ENCODE results near the gene PABPN1. TPM values are rescaled to one million over a fixed set of nuclear protein-coding genes. Genes with fewer than 3 reads are reported as not detected.

Gene PABPN1
- total RNA-seq, 1 donor from 2014 or later: 135 TPM

DNA sequence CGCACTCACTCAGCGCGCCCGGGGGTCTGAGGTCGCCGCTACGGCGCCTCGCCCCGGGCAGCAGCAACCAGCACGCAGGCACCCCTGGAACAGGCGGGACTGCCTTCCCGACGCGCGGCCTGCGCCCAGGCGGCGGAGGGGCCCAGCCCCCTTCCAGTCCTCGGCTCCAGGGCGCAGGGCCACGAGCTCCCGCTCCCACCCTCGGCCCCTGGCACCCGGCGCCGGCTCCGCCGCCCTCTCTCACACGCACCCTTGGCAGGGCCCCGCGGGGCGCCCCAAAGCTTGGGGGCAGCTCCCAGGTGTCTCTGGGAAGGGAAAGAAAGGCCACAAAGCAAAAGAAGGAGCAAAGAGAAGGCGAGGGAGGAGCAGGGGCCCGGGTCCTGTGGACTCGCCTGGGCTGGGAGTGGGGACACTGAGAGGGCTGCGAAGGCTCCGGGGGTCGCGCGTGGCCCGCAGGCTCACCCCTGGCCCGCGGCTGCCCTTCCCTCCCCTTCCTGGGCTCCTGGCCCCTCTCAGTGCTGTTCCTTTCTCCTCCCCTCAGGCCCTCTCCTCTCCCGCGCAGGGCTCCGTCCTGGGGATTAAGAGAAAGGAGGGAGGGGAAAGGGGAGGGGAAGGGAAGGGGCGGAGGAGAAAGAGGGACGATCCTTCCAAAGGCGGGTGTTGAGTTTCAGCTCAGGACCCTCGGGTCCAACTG is 44.6 kb downstream of the PABPN1 start:
- intact Hi-C loops (cut with DNase I): no loop called here

GRCh38 chr14:23366426-23366921 is 45.2 kb downstream of the PABPN1 start:
- intact Hi-C loops (cut with DNase I): no loop called here
- ATAC-seq (peak; percentile 70), DNase-seq (ENCODE audit: low spot score) (peak; percentile 89)

More for the DNA sequence above, 44.6 kb downstream of the PABPN1 start:
- ATAC-seq: peak; percentile 86
- peak; percentile 85 for DNase-seq (ENCODE audit: low spot score)

- intact Hi-C loops (cut with DNase I): no loop called here
- ATAC-seq (no peak), DNase-seq (ENCODE audit: low spot score) (no peak)
Observed at GRCh38 chr14:23370221-23370620, 49.0 kb downstream of the PABPN1 start.

DNA sequence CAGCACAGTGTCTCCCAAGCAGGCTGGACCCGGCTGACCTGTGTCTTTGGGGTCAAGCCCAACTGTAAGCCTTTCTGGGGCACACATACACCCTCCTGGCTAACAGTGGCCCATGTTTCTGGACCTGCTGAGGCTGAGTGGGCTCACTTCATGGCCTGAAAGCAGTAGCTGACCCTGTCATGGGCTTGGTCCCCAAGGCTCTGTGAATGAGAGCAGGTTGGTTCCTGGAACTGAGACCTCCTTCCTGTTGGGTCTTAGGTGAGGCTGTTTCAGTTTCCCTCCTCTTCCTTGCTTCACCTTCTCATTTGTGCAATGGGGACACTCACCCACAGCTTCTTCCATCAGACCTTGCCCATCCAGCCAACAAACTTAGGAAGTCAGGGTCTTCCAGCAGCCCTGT is 50.6 kb downstream of the PABPN1 start:
- DNase-seq (ENCODE audit: low spot score) (no peak), ATAC-seq (no peak)
- intact Hi-C loops (cut with DNase I): no loop called here

- intact Hi-C loops (cut with DNase I): no loop called here
- ATAC-seq (no peak), DNase-seq (ENCODE audit: low spot score) (no peak)
Observed at GRCh38 chr14:23372509-23372908, 51.3 kb downstream of the PABPN1 start, which contains the start of gene IL25. Gene IL25, plus strand, starts transcription at chr14:23372809.

GRCh38 chr14:23373041-23373440 is 51.8 kb downstream of the PABPN1 start:
- ATAC-seq (no peak), DNase-seq (ENCODE audit: low spot score) (no peak)
- intact Hi-C loops (cut with DNase I): no loop called here

Other genes with a start within 250 kb of the PABPN1 start
- 166 TPM for gene ACIN1, start 226.3 kb upstream of the PABPN1 start, total RNA-seq
- gene C14orf119, start 226.0 kb upstream of the PABPN1 start, total RNA-seq: 32.2 TPM
- not detected for gene CIROP, start 216.5 kb upstream of the PABPN1 start, total RNA-seq
- 0.31 TPM for gene CEBPE, start 202.2 kb upstream of the PABPN1 start, total RNA-seq
- gene SLC7A8, start 137.8 kb upstream of the PABPN1 start, total RNA-seq: 15.0 TPM
- gene RNF212B, start 83.5 kb upstream of the PABPN1 start, total RNA-seq: not detected
- gene HOMEZ, start 35.3 kb upstream of the PABPN1 start, total RNA-seq: 8.3 TPM
- gene PPP1R3E, start 18.6 kb upstream of the PABPN1 start, total RNA-seq: 24.0 TPM
- 56.5 TPM for gene BCL2L2, start 14.6 kb upstream of the PABPN1 start, total RNA-seq
- gene SLC22A17, start 31.4 kb downstream of the PABPN1 start, total RNA-seq: 67.3 TPM
- 46.6 TPM for gene EFS, start 43.7 kb downstream of the PABPN1 start, total RNA-seq
- gene IL25, start 51.4 kb downstream of the PABPN1 start, total RNA-seq: not detected
- 75.3 TPM for gene CMTM5, start 55.6 kb downstream of the PABPN1 start, total RNA-seq
- not detected for gene MYH6, start 86.8 kb downstream of the PABPN1 start, total RNA-seq
- 0.18 TPM for gene MYH7, start 114.2 kb downstream of the PABPN1 start, total RNA-seq
- 41.1 TPM for gene NGDN, start 148.2 kb downstream of the PABPN1 start, total RNA-seq
- gene ZFHX2, start 230.3 kb downstream of the PABPN1 start, total RNA-seq: 7.4 TPM
- gene THTPA, start 234.8 kb downstream of the PABPN1 start, total RNA-seq: 19.7 TPM
- gene AP1G2, start 246.3 kb downstream of the PABPN1 start, total RNA-seq: 59.6 TPM